ENCODE results near the gene SLC16A3. TPM values are rescaled to one million over a fixed set of nuclear protein-coding genes. Genes with fewer than 3 reads are reported as not detected.
A peak's percentile ranks its signal among the peaks of the same experiment; 100 is the strongest.

Gene SLC16A3
- polyA plus RNA-seq, 1 donor (not counting 4 experiments of a cell fraction or from before 2014, with no cell fraction given) = 35.7 TPM

DNA sequence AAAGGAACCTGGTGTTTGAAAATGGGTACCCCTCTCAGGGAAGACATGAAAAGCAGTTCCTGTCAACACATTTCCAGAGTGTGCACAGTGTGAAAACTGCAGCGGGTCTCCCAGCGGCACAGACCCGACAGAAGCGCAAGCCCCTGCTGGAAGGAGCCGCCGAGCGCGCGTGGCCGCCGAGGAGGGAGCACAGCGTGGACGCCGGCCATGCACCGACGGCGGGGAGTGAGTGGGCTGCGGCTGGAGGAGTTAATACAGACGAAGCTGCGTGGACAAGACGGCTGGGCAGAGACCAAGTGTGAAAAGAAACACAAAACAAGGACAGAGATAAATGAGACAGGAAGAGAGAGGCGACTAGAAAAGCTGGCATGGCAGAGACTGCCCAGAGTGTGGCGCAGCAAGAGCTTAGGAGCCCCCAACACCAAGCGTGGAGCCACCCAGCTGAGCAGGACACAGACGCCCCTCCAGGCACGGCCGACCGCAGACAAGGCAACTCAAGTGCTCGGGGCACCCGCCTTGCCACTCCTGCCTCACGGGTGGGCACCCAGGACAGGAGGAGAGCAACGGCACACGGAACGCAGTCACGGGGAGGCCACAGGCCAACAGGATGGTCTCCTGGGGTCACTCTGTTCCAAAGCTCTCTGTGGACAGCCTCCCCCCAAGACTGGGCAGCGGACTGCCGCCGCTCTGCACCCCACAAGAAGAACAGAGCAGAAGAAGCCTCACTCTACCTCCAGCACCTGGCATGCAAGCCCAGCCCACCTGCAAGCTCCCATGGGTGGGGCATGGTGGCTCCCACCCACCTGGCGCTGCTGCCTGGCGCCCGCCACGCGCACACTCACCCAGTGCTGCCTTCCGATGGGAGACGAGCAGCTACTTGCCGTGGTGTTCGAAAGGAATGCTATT lies 16.5 kb downstream of the SLC16A3 start:
- FAIRE-seq (peak; percentile 53), DNase-seq (ENCODE audit: low read depth, low spot score) (no peak)
- H3K27ac ChIP-seq (ENCODE audit: control insufficient read depth, insufficient read depth, low read length) = peak overlapping the region; percentile 92
- peaks cover 48 to 72% of the 10 kb centered on the region in 2 experiments for H3K36me3 ChIP-seq (ENCODE audit: control insufficient read depth in 2 of 2, extremely low read depth in 1 of 2, insufficient read depth in 2 of 2, low read length in 2 of 2)
- H3K4me3 ChIP-seq (ENCODE audit: control insufficient read depth in 2 of 3, extremely low read depth in 1 of 3, insufficient read depth in 2 of 3, low read depth in 1 of 3, low read length in 3 of 3) = peak overlapping the region in 1 of 3 experiments; percentile 41
- no peak for TF ChIP-seq EZH2 (IDR thresholded peaks at IDR 0.05; ENCODE audit: low read length)
- TF ChIP-seq, protein P1, sequence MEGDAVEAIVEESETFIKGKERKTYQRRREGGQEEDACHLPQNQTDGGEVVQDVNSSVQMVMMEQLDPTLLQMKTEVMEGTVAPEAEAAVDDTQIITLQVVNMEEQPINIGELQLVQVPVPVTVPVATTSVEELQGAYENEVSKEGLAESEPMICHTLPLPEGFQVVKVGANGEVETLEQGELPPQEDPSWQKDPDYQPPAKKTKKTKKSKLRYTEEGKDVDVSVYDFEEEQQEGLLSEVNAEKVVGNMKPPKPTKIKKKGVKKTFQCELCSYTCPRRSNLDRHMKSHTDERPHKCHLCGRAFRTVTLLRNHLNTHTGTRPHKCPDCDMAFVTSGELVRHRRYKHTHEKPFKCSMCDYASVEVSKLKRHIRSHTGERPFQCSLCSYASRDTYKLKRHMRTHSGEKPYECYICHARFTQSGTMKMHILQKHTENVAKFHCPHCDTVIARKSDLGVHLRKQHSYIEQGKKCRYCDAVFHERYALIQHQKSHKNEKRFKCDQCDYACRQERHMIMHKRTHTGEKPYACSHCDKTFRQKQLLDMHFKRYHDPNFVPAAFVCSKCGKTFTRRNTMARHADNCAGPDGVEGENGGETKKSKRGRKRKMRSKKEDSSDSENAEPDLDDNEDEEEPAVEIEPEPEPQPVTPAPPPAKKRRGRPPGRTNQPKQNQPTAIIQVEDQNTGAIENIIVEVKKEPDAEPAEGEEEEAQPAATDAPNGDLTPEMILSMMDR (optimal IDR thresholded peaks at IDR 0.05 in 1 of 3, IDR thresholded peaks at IDR 0.05 in 1 of 3, conservative IDR thresholded peaks at IDR 0.05 in 1 of 3; ENCODE audit: extremely low read depth in 1 of 3, insufficient read depth in 2 of 3, low read length in 3 of 3) = no peak
- no peaks in the 10 kb centered on the region for H3K9me3 ChIP-seq (ENCODE audit: control insufficient read depth, low read depth, low read length)
- H4K20me1 ChIP-seq (ENCODE audit: control insufficient read depth, extremely low read depth, insufficient read depth, low read length) = peaks cover 30% of the 10 kb centered on the region
- H3K4me2 ChIP-seq (ENCODE audit: control insufficient read depth, extremely low read depth, insufficient read depth, low read depth, low read length) = peak overlapping the region; percentile 50
- H3K79me2 ChIP-seq (ENCODE audit: control insufficient read depth, insufficient read depth, low read length) = peaks cover 44% of the 10 kb centered on the region
- H3K27me3 ChIP-seq (ENCODE audit: control insufficient read depth, extremely low read depth, insufficient read depth, low read length) = no peaks in the 10 kb centered on the region
- H3K4me1 ChIP-seq (ENCODE audit: control insufficient read depth, extremely low read depth, insufficient read depth, low read length) = peaks cover 48% of the 10 kb centered on the region
- no peak overlapping the region for H2AFZ ChIP-seq (ENCODE audit: control insufficient read depth, low read length)
- peaks cover 6% of the 10 kb centered on the region for H3K9me1 ChIP-seq (ENCODE audit: control insufficient read depth, extremely low read depth, insufficient read depth, low read length)
- peak overlapping the region; percentile 77 for H3K9ac ChIP-seq (ENCODE audit: control insufficient read depth, extremely low read depth, insufficient read depth, low read length)
- dilution Hi-C loops (cut with MboI; ENCODE audit: extremely low pct_ligation_motif_present, low sequenced_read_pairs) = no loop called here

DNA sequence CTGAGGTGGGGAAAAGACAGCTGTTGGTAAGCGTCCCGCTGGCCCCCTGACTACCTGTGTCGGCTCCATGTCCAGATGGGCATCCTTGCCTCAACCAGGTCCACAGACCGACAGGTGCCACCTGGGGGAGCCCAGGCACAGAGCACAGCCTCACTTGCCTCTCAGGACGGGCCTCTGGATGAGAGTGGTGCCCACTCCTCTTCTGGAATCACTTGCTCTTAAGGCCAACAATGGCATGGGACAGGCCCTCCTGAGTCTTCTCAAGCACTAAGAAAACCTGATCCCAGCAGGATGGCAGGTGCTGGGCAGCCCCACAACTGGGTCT lies 17.2 kb downstream of the SLC16A3 start:
- Histone ChIP-seq H3K36me3 (ENCODE audit: control insufficient read depth in 2 of 2, extremely low read depth in 1 of 2, insufficient read depth in 2 of 2, low read length in 2 of 2) (peaks cover 49 to 74% of the 10 kb centered on the region in 2 experiments), H4K20me1 (ENCODE audit: control insufficient read depth, extremely low read depth, insufficient read depth, low read length) (peaks cover 30% of the 10 kb centered on the region), H3K4me1 (ENCODE audit: control insufficient read depth, extremely low read depth, insufficient read depth, low read length) (peaks cover 47% of the 10 kb centered on the region), H3K27me3 (ENCODE audit: control insufficient read depth, extremely low read depth, insufficient read depth, low read length) (no peaks in the 10 kb centered on the region), H3K79me2 (ENCODE audit: control insufficient read depth, insufficient read depth, low read length) (peaks cover 50% of the 10 kb centered on the region), H3K9me3 (ENCODE audit: control insufficient read depth, low read depth, low read length) (no peaks in the 10 kb centered on the region), H3K4me3 (ENCODE audit: control insufficient read depth in 2 of 3, extremely low read depth in 1 of 3, insufficient read depth in 2 of 3, low read depth in 1 of 3, low read length in 3 of 3) (peak overlapping the region in 1 of 3 experiments; percentile 41), H3K4me2 (ENCODE audit: control insufficient read depth, extremely low read depth, insufficient read depth, low read depth, low read length) (peak overlapping the region; percentile 50), H3K9me1 (ENCODE audit: control insufficient read depth, extremely low read depth, insufficient read depth, low read length) (peaks cover 6% of the 10 kb centered on the region), H3K9ac (ENCODE audit: control insufficient read depth, extremely low read depth, insufficient read depth, low read length) (peak overlapping the region; percentile 77), H3K27ac (ENCODE audit: control insufficient read depth, insufficient read depth, low read length) (peak overlapping the region; percentile 92), H2AFZ (ENCODE audit: control insufficient read depth, low read length) (no peak overlapping the region)
- dilution Hi-C loops (cut with MboI; ENCODE audit: extremely low pct_ligation_motif_present, low sequenced_read_pairs) = no loop called here
- no peak for TF ChIP-seq EZH2 (IDR thresholded peaks at IDR 0.05; ENCODE audit: low read length)
- TF ChIP-seq, protein P1 (optimal IDR thresholded peaks at IDR 0.05 in 1 of 3, IDR thresholded peaks at IDR 0.05 in 1 of 3, conservative IDR thresholded peaks at IDR 0.05 in 1 of 3; ENCODE audit: extremely low read depth in 1 of 3, insufficient read depth in 2 of 3, low read length in 3 of 3) = peak in 1 of 3 experiments; percentile 20
- DNase-seq (ENCODE audit: low read depth, low spot score) (no peak), FAIRE-seq (no peak)

Measured in keratinocyte (primary cell).